ENCODE results near the gene LMX1B.

Gene LMX1B

DNA sequence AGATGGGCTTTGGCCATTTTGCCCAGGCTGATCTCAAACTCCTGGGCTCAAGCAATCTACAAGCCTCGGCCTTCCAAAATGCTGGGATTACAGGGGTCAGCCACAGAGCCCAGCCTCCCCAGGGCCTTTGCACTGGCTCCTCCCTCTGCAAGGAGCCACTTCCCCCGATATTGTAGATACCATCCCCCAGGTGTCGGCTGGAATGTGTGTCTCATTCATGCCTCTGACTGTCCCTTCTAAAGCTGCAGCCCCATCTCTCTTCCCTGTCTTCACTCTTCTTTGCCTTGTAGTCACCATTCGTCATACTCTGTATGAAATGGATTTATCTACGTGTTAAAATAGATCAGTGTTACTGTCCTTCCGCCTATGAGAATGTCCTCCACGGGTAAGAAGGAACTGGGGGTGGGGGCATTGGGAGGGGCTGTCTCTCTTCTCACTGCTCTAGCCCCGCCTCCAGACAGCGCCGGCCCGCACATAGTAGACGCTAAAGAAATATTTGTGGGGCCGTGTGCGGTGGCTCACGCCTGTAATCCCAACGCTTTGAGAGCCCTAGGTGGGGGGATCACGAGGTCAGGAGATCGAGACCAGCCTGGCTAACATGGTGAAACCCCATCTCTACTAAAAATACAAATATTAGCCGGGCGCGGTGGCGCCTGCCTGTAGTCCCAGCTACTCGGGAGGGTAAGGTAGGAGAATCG is 68.5 kb downstream of the LMX1B start:
- DNase-seq = no peak

DNA sequence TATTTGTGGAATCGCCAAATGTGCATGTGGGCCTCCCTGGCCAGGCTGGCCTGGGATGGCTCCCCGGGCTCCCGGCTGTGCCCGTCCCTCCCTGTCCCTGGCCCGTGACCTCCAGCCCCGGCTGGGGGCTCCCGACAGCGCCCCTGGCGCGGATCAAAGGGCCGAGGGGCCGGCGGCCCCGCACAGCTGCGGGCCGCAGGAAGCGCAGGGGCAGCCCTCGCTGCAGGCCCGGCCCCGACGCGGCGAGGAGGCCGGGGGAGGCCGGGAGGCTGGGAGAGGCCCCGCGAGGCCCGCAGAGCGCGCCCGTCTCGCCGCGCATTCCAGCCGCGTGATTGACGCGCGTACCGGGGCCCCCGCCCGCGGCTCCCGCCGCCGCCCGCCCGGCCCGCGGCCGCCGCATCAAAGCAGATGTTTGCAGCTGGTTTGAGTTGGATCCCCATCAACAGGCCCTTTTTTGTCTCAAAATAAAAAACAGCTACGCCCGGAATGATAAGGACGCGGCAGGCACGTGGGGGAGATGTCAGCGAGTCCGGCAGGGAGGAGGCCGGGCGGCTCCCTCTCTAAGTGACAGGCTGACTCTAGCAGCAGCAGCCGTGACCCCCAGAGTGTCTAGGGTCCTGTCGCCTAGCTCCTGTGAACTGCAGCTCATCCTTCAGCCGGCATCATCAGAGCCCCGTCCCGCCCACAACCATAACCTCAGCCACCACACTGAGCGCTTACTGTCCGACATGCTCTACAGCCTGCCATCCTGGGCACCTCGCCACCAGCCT is 69.4 kb downstream of the LMX1B start:
- no peak for DNase-seq

DNA sequence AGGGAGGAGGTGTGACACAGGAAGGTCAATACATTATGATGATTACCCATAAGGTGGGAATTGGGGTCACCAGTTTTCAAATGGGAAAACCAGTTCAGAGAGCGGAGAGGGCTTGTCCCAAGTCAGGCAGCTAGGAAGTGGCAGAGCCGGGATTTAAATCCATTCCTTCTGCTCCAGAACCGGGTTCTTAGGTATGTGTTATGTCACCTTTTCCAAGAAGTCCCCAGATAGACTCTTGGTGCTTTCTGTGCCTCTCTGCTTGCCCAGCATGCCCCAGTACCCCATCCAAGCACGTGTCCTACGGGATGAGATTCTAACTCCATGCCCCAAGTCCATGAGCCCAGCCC is 69.9 kb downstream of the LMX1B start:
- no peak for DNase-seq

DNA sequence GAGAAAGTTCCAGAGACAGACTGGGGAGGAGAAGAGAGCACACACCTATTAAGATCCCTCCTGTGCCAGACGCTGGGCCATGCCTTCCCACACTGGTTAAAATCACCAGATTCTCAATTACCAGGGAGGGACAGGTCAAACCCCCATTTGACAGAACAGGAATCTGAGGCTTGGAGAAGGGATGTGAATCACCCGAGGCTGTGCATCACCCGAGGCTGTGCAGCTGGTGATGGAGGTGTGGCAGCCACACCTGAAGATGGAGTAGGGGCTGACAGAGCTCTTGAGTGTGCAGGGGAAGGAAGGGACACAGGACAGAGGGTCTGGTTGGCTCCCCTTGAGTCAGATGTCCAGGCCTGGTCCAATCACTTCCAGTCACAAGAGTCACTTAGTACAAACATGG is 70.6 kb downstream of the LMX1B start:
- no peak for DNase-seq

DNA sequence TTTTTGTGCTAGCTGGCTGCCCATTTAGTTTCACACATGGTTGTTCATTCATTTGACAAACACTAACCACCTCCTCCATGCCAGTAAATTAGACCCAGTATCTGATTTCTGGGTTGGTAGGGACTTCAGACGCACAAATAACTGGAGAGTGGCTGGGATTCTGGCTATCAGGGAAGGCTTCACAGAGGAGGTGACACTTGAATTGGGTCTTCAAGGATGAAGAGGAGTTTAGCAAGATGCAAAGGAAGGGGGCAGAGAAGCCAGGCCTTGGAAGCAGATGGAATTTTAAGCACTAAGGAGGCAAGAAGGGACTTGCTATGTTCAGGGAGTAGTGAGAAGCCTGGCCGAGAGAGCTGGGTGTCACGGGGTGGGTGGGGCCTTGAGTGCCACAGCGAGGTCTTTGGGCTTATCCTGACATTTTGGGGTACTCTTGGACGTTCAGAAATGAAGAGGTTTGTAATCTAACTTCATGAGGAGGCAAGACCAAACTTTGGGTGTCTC is 71.3 kb downstream of the LMX1B start:
- DNase-seq = no peak

DNA sequence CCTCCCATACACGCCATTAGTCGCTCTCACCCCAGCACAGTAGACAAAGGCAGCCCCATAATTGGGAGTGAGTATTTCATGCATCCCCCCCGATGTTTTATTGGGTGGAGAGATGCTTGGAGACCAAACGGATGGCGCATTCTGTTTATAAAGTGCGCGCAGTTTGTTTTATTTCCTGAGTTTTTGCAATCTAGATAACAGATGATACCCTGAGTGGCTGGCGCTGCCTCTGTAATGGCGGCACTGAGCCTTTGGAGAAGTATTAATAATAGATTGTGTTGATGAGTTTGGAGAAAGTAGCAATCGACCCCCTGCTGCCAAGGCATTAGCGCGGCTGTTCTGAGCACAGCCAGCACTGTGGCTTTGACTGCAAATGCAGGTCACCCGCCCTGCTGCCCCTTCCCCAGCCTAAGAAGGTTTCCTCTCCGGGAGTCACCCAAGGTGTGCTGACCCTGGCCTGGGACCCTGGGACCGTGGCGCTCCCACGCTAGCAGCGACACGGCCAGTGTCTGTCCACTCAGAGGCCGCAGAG is 74.3 kb downstream of the LMX1B start:
- no peak for DNase-seq

DNA sequence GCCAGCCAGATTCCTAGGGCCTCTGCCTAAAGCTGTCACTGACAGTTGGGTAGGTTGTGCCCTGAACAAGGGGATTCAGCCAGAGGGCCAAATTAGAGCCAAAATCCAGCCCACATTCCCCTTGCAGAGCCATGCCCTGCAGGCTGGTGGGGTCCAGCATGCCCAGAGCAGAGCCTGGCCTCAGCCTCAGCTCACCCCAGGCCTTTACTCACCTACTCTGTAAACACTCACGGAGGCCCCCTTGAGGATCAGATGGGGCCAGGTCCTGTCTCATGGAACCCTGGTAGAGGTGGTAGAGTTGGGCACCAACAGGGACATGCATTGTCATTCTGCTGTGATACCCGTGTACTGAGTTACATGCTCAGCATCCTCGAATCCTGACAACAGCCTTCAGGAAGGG is 74.9 kb downstream of the LMX1B start:
- no peak for DNase-seq

DNA sequence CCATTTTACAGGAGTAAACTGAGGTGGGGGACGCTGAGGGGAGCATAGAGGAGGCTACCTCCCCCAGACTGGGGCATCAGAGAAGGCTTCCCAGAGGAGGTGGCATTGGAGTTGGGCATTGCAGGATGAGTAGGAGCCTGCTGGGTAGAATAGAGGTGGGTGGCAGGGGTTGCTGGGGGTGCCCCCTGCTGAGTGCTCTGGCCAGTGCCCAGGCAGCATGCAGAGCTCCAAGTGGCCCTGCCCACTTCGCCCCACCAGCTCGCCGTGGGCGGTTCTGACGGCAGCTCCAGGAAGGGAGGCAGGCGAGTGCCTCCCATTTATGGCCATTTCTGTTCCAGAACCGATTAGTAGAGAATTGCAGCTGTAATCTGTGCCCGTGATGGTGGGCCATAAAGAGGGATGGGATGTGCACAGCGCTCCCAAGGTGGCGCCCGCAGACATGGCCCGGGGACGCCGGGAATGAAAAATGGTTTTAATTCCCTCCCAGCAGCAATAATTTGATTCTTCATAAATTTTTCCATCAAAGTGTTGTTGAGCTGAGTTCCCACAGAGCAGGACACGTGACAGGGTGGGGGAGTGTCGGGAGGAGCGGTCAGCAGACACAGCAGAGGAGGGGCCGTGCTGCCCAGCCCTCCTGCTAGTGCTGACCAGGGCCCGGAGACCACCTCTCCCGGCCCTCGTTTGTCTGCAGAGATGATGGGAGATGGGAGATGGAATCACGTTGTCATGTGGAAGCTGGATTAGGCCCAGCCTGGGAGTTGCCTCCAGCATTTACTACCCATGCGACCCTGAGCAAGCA is 75.5 kb downstream of the LMX1B start:
- no peak for DNase-seq

DNA sequence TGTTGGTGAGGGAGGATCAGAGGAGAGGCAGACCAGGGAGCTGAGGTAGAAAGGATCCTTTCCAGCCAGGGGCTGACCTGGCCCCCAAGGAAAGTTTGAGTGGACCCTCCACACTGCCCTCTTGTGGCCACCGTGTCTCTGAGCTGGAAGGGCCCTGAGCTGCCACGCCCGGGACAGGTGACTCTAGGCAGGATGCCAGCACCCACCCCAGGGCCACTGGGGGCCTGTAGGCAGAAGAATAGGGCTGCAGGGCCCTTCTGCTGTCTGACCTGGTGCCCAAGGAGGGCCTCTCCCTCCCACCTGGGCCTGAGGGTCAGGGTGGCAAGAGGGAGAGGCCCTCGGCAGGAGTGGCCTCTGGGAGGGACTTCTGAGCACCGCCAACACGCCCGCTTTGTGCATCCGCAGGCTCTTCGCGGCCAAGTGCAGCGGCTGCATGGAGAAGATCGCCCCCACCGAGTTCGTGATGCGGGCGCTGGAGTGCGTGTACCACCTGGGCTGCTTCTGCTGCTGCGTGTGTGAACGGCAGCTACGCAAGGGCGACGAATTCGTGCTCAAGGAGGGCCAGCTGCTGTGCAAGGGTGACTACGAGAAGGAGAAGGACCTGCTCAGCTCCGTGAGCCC is 76.8 kb downstream of the LMX1B start:
- DNase-seq = peak; percentile 51

DNA sequence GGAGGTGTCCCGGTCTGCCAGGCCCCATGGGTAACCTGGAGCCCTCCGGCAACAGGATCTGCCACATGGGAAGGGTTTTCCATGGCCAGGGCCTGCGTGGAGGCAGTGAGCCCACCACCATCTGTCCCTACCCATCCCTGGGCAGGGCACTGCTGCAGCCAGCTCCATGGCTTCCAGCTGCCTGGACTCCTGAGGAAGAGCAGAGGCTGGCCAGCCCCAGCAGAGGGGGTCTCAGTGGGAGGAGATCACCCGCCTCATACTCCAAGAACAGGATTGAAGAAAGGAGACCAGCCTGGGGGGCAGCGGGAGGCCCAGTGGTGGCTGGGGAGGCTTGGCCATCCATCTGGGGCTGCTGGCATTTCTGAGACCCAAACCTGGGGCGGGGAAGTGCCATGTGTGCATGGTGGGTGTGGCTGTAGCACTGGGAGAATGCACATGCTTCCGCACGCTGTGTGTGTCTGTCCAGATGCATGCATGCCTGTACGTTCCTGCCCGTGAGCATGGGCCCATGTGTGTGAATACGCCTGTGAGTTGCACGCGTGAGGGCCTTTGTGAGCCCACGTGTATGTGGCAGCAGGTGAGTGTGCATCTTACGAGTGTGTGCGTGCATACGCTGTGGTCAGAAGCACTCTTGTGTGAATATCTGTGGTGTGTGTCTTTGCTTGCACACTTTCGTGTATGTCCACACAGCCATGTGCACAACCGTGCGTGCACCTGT is 78.5 kb downstream of the LMX1B start:
- no peak for DNase-seq

DNA sequence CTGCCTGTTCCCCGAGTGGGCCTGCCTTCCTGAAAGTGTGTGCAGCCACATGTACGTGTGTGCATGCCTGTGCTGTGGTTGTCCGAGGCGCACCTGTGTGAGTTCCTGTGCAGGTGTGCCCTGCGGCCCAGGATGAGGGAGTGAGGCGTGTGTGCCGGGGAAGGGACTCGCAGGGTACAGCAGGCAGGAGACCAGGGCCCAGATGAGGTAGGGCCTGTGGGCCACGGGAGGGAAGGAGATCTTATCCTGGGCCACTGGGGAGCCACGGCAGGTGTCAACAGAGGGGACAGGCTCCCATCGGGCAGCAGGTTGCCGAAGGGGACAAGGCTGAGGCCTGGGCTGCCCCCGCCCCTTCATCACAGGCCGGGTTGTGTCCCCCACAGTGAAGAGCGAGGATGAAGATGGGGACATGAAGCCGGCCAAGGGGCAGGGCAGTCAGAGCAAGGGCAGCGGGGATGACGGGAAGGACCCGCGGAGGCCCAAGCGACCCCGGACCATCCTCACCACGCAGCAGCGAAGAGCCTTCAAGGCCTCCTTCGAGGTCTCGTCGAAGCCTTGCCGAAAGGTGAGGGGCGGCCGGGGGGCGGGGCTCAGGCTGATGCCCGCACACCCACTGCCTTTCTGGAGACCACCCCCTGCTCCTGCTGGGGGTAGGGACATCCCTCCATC is 79.2 kb downstream of the LMX1B start:
- no peak for DNase-seq

DNA sequence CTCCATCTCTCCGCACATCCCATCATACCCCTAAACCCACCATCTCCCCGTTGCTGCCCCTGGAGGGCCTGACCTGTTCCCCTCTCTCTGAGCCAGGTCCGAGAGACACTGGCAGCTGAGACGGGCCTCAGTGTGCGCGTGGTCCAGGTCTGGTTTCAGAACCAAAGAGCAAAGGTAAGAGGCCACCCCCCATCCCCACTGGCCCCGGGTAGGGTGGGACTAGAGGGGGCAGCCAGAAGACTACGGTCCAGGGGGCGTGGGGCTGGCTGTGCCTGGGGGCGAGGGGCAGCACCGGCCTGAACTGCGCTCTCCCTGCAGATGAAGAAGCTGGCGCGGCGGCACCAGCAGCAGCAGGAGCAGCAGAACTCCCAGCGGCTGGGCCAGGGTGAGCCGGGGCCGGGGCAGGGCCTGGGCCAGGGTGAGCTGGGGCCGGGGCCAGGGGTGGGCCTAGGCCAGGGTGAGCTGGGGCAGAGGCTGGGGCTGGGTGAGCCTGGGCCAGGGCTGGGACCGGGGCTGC is 79.8 kb downstream of the LMX1B start:
- DNase-seq = no peak

DNA sequence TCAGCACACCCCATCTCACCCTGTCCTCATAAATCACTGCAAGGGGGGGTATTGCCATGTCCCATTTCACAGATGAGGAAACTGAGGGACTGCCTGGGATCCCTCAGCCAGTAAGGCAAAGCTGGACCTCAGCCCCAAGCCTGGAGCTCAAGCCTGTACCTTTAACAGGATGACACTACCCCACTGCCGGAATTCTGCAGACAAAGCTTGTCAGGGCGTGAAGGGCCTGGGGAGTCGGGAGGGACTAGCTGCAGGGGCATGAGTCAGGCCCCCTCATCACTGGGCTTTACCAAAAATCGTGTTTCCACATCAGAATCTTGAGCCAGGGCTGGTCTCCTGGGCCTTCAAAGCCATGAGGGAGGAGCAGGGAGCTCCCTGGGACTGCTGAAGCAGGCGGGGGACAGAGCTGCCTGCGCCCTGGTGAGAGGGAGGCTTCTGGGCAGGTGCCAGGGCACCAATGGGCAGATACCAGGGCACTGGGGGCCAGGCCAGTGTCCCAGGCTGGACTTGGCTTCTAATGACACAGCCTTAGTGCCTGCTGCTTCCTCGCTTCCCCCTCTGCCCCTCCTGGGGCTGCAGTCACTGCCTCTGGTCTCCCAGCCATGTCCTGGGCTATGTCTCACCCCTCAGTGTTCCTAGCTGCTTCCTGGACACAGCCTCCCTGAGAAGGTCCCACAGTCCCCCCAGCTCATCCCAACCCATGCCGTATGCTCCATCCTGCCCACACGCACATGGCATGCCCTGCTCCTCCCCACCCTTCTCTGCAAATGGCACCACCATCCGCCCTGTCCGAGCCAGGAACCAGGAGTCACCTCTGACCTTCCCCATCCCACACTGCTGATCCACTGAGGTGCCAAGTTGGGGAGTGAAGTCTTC is 80.7 kb downstream of the LMX1B start:
- DNase-seq = no peak

DNA sequence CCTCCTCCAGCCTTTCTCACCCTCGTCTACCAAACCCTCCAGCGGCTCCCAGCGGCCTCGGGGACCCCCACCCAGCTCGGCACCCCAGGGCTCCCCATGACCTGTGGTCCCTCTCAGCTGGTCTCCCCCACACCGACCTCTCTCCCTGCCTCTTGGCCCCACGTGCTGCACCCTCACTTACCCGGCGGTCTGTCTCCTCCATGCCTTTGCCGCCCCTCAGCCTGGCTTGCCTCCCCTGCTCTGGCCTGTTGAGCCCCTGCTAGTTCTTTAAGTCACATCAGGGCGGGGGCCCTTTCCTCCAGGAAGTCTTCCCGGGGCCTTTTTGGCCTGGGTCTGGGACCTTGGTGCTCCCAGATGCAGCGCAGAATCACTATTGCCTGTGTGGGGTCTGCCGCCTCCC is 81.5 kb downstream of the LMX1B start:
- no peak for DNase-seq

DNA sequence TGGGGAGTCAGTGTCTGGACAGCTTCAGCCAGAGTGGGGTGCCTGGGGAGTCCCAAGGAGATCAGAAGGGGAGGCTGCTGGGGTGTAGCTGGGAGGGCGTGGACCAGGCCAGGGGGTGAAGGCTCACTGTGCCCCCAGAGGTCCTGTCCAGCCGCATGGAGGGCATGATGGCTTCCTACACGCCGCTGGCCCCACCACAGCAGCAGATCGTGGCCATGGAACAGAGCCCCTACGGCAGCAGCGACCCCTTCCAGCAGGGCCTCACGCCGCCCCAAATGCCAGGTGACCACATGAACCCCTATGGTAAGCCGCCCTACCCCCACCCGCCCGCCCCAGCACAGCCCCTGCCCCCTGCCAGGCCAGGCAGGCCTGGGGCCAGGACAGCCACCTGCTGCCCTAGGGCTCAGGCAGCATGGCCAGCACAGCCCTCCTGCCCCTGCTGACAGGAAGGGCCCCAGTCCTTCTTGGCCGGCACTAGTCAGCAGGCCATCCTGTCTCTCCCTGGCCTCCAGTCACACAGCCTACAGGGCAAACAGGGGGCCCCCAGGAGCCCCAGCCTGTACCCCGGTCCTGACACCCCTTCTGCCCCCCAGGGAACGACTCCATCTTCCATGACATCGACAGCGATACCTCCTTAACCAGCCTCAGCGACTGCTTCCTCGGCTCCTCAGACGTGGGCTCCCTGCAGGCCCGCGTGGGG is 82.1 kb downstream of the LMX1B start:
- no peak for DNase-seq

DNA sequence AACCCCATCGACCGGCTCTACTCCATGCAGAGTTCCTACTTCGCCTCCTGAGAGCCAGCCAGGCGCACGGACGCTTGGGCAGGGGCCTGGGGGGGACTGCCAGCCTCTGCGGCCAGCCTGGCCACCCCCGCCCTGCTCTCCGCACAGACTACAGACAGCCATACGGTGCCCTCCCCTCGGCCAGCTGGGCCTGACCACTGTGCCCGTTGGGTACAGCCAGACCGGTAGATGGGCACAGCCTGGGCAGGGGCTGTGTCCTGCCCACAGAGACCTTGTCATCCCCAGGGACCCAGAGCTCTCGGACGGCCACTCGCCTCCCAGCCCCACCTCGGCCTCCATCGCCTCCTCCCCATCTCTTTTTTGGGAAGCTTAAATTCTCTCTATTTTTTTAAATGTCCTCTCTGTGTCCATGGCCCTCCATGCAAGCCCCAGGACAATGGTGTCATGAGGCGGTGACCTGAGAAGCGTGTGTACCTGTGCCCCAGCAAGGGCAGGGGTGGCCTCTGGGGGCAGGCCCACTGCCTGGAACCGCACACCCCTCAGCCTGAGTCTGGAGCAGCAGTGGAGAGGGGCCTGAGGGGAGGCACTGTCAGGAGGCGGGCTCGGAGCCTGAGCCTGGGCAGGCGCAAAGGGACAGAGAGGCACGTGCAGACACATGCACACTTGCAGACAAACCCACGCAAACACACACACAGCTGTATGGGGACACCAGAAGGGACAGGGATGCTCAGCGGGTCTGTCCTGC is 82.8 kb downstream of the LMX1B start:
- no peak for DNase-seq

DNA sequence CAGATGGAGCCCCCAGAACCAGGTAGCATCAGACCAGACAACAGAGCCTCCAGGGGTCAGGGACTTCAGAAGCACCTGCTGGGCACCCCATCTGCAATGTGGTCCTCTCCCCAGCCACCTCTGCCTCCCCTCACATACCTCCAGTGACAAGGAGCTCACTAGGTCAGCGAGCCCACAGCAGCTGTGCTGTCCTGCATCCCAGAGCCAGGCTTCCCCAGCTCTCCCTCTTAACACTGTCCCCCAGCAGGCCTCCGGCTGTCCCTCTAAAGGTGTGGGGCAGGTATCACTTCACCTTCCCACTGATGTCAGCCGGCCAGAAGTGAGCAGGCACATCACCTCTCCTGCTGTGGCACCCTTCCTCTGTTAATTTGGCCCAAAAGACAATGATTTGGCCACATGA is 83.6 kb downstream of the LMX1B start:
- DNase-seq = no peak

DNA sequence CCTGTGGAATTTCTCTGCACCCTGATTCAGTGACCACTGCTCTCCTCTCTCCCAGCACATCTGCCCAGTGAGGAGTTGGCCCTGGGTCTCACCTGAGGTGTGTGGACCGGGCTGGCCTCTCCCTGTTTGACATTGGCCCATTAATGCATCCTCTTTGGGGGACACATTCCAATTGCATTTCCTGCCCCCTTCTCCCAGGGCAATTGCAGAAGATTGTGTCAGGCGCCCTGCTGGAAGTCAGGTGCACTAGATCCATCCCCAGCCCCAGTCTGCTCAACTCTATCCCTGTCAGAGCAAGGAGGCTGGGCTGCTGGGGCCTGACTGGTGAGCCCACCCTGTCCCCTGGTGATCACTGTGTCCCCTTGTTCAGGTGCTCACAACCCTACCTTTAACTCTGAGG is 84.5 kb downstream of the LMX1B start:
- DNase-seq = no peak

DNA sequence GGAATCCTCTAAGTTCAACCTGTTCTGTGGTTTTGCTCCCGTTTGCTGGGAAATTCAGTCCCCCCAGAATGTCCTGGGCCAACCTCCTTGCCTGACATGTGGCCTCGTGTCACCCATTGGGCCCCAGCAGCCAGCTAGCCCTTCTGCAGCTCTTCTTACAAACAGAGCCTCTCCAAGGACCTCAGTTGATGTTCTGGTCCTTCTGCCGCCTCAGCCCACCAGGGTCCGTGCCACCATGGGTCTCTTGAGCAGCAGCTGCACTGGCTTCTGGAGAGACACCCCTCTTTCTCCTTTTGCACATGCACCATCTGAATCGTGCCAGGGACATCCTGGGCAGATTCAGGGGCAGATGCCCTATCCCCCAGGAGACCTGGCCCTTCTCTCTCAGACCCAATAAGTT is 85.0 kb downstream of the LMX1B start:
- no peak for DNase-seq

Measured in activated CD4-positive, alpha-beta T cell treated with anti-CD3 and anti-CD28 coated beads, Interleukin-2, amount 50 U/mL, for 16 hours (primary cell).